A673 (cell line): ENCODE results near the gene SOX6.

Experiments used
- CTCF ChIP-seq: fragments of 300-800, 200-600 bp; sonication (generic); conservative IDR thresholded peaks from 2 replicates; pipeline ENCODE4 v1.5.1; 2017; ENCODE audit warnings: low read depth, mild to moderate bottlenecking, antibody characterized with exemption, low read length, moderate library complexity, mixed read lengths
- EZH2 ChIP-seq: fragments of 200-600 bp; sonication (generic); IDR thresholded peaks from 2 replicates; pipeline ENCODE4 v1.6.1; 2017; ENCODE audit warnings: borderline replicate concordance, low read depth, mild to moderate bottlenecking, mixed read lengths, antibody characterized with exemption, low read length; ENCODE audit not compliant: poor library complexity, severe bottlenecking

GRCh38 chr11:16191212-16191867, 165.0 kb downstream of the SOX6 start:
- 0 out of 2 replicates have a peak, but pooled peaks have one; percentile 13 for TF ChIP-seq CTCF
- TF ChIP-seq EZH2, result no peak
